Germinal center (tissue), 1 donor: Measurements from ENCODE around the gene ZBTB20.

Source experiments
- DNase-seq: peaks from one replicate; pipeline ENCODE4 v3.0.0; 2012; ENCODE audit warnings: mixed read lengths, low spot score

ZBTB20 gene

GRCh38 chr3:114444216-114444615, 702.9 kb downstream of the ZBTB20 start:
- no peak for DNase-seq

GRCh38 chr3:114442246-114442645, 704.8 kb downstream of the ZBTB20 start:
- no peak for DNase-seq

DNA sequence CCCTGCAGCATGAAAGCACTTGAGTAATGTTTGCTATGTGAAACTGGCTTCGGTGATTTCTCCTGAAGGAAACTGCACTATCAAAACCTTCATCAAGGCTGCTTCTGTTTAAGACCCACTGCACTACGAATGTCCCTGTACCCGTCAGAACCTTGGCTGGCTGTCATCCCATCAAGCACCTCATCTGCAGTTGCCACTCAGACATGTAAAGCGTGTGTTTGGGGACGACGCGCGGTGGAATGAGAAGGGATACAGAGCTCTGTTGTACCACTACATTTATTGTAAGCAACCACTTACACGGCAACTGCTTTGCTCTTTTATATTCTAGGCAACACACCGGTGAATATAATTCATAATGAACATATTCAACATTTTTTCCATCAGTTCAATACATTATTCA, 705.7 kb downstream of the ZBTB20 start:
- DNase-seq: no peak

DNA sequence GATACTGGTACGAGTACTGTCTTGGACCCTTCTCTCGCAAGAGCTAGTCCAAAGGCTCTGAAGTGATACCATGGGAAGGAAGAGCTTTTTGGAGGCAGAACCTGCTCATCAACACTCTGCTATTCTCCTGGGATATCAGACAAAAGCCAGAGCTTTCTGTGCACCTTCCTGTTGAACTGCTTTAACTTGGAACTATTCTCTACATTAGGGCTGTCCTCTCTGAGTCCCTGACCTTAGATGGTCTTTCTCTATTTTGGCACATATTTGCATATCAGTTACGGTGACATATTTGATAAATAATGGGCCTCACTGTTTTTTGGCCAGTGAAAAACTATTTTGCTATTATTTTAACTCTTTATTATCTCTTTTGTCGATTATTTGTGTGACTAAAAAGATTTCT, 706.4 kb downstream of the ZBTB20 start:
- no peak for DNase-seq

- DNase-seq: no peak
These were observed 707.8 kb downstream of the ZBTB20 start for GRCh38 chr3:114439284-114439683.

DNA sequence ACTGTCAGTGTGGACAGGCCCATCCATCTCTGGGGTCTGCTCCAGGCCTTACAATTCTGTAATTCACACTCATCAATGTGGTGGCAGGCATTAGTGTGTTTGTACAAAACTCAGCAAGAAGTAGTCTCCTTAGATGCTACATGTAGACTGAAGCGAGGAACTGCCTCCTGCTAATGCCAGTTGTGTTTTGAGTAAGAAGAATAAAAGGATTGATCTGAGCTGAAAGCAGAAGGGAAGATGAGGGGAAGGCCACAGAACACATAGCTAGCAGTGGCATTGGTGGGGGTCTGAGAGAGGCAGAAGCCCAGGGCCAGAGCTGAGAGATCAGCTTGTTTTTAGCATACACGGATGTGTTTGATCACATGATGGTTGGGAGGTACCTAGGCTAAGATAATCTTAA, 709.2 kb downstream of the ZBTB20 start:
- DNase-seq: no peak

GRCh38 chr3:114436182-114436581, 710.9 kb downstream of the ZBTB20 start:
- DNase-seq: peak; percentile 31

GRCh38 chr3:114435386-114436115, 711.5 kb downstream of the ZBTB20 start:
- DNase-seq: no peak

DNA sequence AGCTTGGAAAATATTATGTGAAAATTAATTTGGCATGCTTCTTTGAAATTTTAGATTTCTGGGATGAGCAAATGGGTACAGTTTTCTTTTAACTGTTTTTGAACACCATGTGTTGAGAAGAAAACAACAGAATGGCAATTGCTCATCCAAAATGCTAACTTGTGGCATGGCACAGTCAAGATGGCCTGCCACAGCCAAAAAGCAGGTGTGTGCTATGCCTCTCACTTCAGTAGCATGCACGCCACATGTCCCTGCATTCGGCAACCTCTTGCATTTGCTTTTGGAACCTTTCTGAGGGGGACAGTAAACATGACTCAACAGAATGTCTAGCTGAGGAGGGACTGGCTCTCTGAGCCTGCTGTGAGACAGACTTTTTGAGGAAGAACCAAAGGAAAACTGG, 714.8 kb downstream of the ZBTB20 start:
- DNase-seq: no peak

DNA sequence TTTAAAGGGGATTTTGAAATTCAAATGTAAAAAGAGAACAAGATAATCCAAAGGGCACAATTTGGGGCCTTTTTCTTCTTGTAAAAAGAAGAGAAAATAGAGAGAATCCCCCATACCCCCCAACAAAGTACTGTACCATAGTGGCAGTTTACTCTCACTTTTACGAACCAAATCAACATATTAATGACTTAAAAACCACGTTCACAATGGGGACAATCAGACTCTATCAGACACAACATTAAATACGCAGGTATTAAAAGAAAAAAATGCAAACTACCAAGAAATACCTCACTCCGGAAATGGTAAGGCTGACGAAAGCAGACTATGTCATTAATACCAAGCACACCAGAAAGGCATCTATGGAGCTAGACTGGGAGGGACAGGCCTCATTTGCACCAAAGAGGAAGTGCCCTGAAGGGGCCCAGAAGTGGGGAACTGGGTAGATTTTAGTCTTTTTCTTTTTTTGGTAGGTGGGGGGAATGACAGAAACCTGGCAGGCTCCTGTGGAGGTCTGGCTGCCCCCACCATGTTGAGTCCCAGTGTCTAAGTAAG, 719.0 kb downstream of the ZBTB20 start:
- DNase-seq: peak; percentile 36

DNA sequence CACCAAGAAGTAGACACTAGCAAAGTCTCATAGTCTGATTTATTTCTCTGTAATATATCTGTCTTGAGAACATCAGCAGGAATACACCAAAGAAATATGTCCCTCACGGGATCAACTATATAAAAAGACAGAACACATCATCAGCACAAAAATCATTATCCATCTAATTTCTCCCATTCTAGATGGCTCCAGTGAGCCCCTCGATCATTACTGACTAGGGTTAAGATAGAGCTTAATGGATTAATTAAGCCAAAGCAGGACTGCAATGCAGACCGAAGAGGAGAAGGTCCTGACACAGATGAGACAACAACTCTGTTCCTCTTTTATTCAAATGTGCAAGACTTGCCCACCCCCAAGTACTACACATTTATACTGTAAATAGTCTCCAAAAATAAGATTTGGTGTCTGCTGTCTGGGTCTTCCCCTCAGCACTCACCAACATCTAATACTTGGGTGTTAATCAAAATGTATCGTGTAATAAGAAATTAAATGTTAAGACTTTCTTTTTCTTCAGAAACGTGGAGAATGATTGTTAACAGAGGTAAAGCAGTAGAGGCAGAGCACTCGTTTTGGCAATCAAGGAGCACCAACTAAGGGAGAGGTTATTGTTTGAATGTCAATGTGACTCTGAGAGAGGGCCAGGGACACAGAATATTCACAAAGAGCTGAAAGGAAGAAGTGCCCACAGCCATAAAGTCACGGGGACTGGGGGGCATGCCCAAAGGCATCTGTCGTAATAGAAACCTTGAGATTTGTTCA, 719.6 kb downstream of the ZBTB20 start:
- no peak for DNase-seq

DNA sequence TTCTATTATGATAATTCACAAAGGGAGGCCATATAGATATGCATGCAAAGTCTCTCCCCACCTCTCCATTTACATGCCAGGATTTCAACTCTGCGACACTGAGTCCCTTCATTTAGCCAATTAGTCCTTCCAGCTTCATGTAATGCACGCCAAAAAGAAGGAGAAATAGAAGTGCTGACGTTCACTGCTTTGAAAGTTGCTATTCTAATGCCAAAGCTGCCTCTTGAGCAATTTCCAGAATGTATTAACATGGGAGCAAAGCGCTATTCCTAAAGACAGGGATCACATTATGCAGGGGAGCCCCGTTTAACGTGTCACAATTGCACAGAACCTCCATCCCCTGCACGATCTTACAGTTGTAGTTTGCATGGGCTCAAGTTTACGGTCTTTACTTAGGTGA, 722.8 kb downstream of the ZBTB20 start:
- no peak for DNase-seq

GRCh38 chr3:114421204-114421603, 725.9 kb downstream of the ZBTB20 start:
- DNase-seq: no peak

DNA sequence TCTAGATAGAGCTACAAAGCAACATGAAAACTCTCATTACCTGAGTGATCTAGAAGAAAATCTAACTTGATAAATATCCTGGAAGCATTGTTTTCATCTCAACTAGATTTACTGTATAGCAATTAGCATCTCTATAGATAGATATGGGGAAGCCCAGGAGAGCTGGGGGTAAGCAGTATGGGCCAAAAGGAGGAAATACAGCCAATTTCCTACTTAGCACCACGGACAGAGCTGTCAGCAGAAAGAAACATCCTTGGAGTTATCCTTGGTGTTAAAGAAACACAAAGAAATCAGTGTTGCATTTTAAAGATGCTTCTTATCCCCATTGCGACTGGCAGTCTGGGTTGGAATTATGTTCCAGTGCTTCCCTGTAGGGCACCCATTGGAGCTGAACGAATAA, 727.0 kb downstream of the ZBTB20 start:
- no peak for DNase-seq

- peak; percentile 26 for DNase-seq
These were observed 728.2 kb downstream of the ZBTB20 start for GRCh38 chr3:114418724-114419543.

- no peak for DNase-seq
These were observed 729.0 kb downstream of the ZBTB20 start for GRCh38 chr3:114418107-114418506.

DNA sequence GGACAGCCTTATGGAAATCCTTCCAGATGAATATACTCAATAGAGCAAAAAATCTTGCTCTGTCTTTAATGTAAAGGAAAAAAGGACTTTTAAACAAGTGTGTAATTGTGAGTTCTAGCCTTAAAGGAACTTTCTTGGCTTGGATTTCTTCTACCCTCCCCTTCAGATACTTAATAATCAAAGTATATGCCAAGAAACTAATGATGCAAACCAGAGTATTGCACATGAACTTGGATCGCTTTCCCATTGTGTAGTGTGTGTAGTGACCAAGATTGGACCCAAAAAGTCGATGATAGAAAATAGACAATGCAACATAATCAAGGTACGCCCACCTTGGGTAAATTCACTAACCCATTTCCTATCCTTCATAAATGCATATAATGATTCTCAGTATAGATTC, 729.4 kb downstream of the ZBTB20 start:
- no peak for DNase-seq

- no peak for DNase-seq
These were observed 729.8 kb downstream of the ZBTB20 start for GRCh38 chr3:114417265-114417664.

GRCh38 chr3:114411811-114412803, 735.0 kb downstream of the ZBTB20 start:
- no peak for DNase-seq

DNA sequence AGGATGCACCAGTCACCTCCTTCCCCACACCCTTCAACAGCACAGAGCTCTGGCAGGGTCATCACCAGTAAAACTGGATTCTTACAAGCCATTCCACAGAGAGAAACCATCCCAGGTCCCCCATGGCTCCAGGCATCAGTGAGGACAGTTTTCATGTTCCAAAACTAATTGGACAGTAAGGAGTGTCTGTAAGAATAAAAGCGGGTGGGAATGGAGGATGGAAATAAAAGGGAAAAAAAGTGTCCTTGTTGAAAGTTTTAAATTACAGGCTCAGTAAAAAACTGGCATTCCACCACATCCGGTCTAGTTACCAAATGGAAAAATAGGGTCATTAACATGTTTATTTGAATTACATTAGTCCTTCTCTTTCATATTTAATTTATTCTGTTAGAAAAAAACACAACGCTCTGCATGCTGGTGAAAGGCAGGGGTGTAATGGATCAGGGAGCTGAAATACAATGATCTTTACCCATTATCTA, 735.9 kb downstream of the ZBTB20 start:
- DNase-seq: no peak
